Measurements from ENCODE around the gene AP3D1.
"Not testable (repeated sequence)": the region's sequence is repeated elsewhere in the genome, so short reads cannot be mapped to it uniquely, and the experiment has no call there.

- TF ChIP-seq CTCF (IDR thresholded peaks at IDR 0.05; ENCODE audit: insufficient read depth, low read depth, low read length); EZH2 (IDR thresholded peaks at IDR 0.05; ENCODE audit: insufficient read depth, low read length): not testable (repeated sequence)
Measured at GRCh38 chr19:2091926-2092525, 59.3 kb downstream of the AP3D1 start.

Measured in astrocyte (in vitro differentiated cells and primary cell).